ENCODE measurements around the gene AFAP1. TPM values are rescaled to one million over a fixed set of nuclear protein-coding genes. Genes with fewer than 3 reads are reported as not detected.

Gene AFAP1
- total and polyA plus RNA-seq, 2 of the 4 experiments (the other 2 are of a cell fraction) = 48.2 to 80.9 TPM

- POLR2A ChIA-PET (ENCODE audit: unreplicated experiment) = no interaction called here
- 100% methylated on average over 5 of the region's 11 CpGs; no CpG with 5 or more reads in 1 of the 2 experiments for WGBS, 2 experiments (ENCODE audit: extremely low coverage in 2 of 2, insufficient read length in 1 of 2)
- CTCF ChIA-PET = no interaction called here
These were observed 192.1 kb downstream of the AFAP1 start for GRCh38 chr4:7747566-7747965.

More at GRCh38 chr4:7747566-7747965, 192.1 kb downstream of the AFAP1 start:
- Histone ChIP-seq H3K36me3 (ENCODE audit: control insufficient read depth, insufficient read depth, low read length) (no peaks in the 10 kb centered on the region), H3K18ac (ENCODE audit: low read depth, low read length) (no peak overlapping the region), H4K8ac (ENCODE audit: low read depth in 2 of 2, low read length in 2 of 2) (no peak overlapping the region), H4K20me1 (ENCODE audit: insufficient read depth, low read length) (peaks cover 5% of the 10 kb centered on the region; the same call in 1 of the 2 replicates), H2BK15ac (ENCODE audit: low read depth, low read length) (no peak overlapping the region), H3K4me2 (ENCODE audit: low read depth, low read length) (no peak overlapping the region), H3K27ac (ENCODE audit: insufficient read depth, low read length) (no peak overlapping the region), H3K27me3 (ENCODE audit: control insufficient read depth, insufficient read depth, low read length) (no peaks in the 10 kb centered on the region), H4K91ac (ENCODE audit: insufficient read depth, low read depth, low read length) (no peak overlapping the region), H2AK9ac (replicated peaks; ENCODE audit: low read depth, low read length, poor library complexity) (no peak overlapping the region), H3K79me1 (ENCODE audit: low read depth in 1 of 2, low read length in 2 of 2) (no peaks in the 10 kb centered on the region), H3K9me3 (ENCODE audit: control insufficient read depth, insufficient read depth, low read length) (no peaks in the 10 kb centered on the region), H2AK5ac (ENCODE audit: low read depth, low read length) (no peak overlapping the region), H3K23ac (ENCODE audit: low read depth, low read length) (no peak overlapping the region), H3K9ac (ENCODE audit: low read depth, low read length) (no peak overlapping the region), H3K4ac (ENCODE audit: low read depth, low read length) (no peak overlapping the region), H2BK120ac (ENCODE audit: low read depth, low read length) (no peak overlapping the region), H3K9me1 (ENCODE audit: insufficient read depth, low read length) (no peaks in the 10 kb centered on the region), H3K14ac (replicated peaks; ENCODE audit: low read depth, low read length) (no peak overlapping the region), H3K4me3 (ENCODE audit: insufficient read depth, low read depth, low read length) (no peak overlapping the region), H3K4me1 (ENCODE audit: control insufficient read depth, insufficient read depth, low read length) (peaks cover 1% of the 10 kb centered on the region; the same call in 1 of the 2 replicates), H2BK20ac (ENCODE audit: low read depth, low read length) (no peak overlapping the region), H2AFZ (replicated peaks; ENCODE audit: low read length, poor library complexity) (no peak overlapping the region), H3K56ac (ENCODE audit: extremely low read depth, insufficient read depth, low read length) (no peak overlapping the region), H4K5ac (ENCODE audit: low read depth, low read length) (no peak overlapping the region), H2BK5ac (ENCODE audit: low read depth, low read length, poor library complexity, severe bottlenecking) (no peak overlapping the region)
- intact Hi-C loops (cut with micrococcal nuclease) (no loop called here), in situ Hi-C loops (cut with MboI; ENCODE audit: low sequenced_read_pairs) (no loop called here), dilution Hi-C loops (cut with HindIII; ENCODE audit: low sequenced_read_pairs, unreplicated experiment) (no loop called here)
- ATAC-seq (ENCODE audit: low read depth) = no peak
- DNase-seq = no peak
- TF ChIP-seq CHD1 (IDR thresholded peaks at IDR 0.05; ENCODE audit: low read depth, low read length) = no peak
- no peak for TF ChIP-seq MXI1 (IDR thresholded peaks at IDR 0.05; ENCODE audit: borderline replicate concordance, low read depth, low read length)
- TF ChIP-seq MAZ (IDR thresholded peaks at IDR 0.05; ENCODE audit: borderline replicate concordance, low read depth, low read length) = no peak
- TF ChIP-seq MAFK (IDR thresholded peaks at IDR 0.05; ENCODE audit: low read depth, low read length) = no peak
- TF ChIP-seq SMC3 (IDR thresholded peaks at IDR 0.05; ENCODE audit: low read depth, low read length) = no peak
- TF ChIP-seq RCOR1 (IDR thresholded peaks at IDR 0.05; ENCODE audit: insufficient replicate concordance, low read length) = no peak
- no peak for TF ChIP-seq CTCF (conservative IDR thresholded peaks at IDR 0.05; ENCODE audit: low read depth, low read length)
- TF ChIP-seq NFE2L2 (IDR thresholded peaks at IDR 0.05; ENCODE audit: low read depth, low read length) = no peak
- TF ChIP-seq FOS (IDR thresholded peaks at IDR 0.05; ENCODE audit: low read depth, low read length) = no peak
- TF ChIP-seq RAD21 (IDR thresholded peaks at IDR 0.05; ENCODE audit: low read length) = no peak
- TF ChIP-seq POLR2A (IDR thresholded peaks at IDR 0.05; ENCODE audit: low read depth, low read length) = no peak
- TF ChIP-seq BHLHE40 (IDR thresholded peaks at IDR 0.05; ENCODE audit: low read depth, low read length) = no peak
- TF ChIP-seq USF2 (IDR thresholded peaks at IDR 0.05; ENCODE audit: low read depth, low read length) = no peak
- no peak for TF ChIP-seq RFX5 (IDR thresholded peaks at IDR 0.05; ENCODE audit: low read depth, low read length)
- BruUV-seq (replicated peaks) = no TSS peak

Data from IMR-90 (cell line).